OCI-LY7 (cell line): ENCODE data around the gene HERC2. TPM values are rescaled to one million over a fixed set of nuclear protein-coding genes. Genes with fewer than 3 reads are reported as not detected.
A peak's percentile ranks its signal among the peaks of the same experiment; 100 is the strongest.

Source experiments
- BruUV-seq: library from RNA; stranded (reverse); fragments of 400-500 nt; replicated peaks from 2 replicates; lab custom pipeline; 2021; lab: Mats Ljungman, UMichigan
- CTCF ChIA-PET: fragments of 300-600 bp; sonication (Branson Sonifier 250); formaldehyde crosslinking; loops from one replicate; lab custom pipeline; 2022; ENCODE audit warnings: antibody characterized with exemption; ENCODE audit not compliant: unreplicated experiment; lab: Charles Lee
- POLR2A ChIA-PET: fragments of 300-600 bp; sonication (Branson Sonifier 250); formaldehyde crosslinking; loops from one replicate; lab custom pipeline; 2022; ENCODE audit warnings: antibody characterized with exemption; lab: Charles Lee
- DNase-seq: peaks from one replicate; pipeline ENCODE4 v3.0.0-alpha.2; 2015; ENCODE audit warnings: low spot score
- H2AFZ ChIP-seq: fragments of 200-600 bp; sonication (generic), shearing (Covaris generic); 2 replicates; pipeline ENCODE4 v1.6.1; 2014; ENCODE audit warnings: mild to moderate bottlenecking, antibody characterized with exemption, low read length, moderate library complexity
- H3K27ac ChIP-seq: fragments of 200-600 bp; sonication (generic); 2 replicates; pipeline ENCODE4 v1.5.1; 2014; ENCODE audit warnings: mixed run types, low read depth, mild to moderate bottlenecking, moderate library complexity, low read length, inconsistent platforms; ENCODE audit not compliant: poor library complexity, severe bottlenecking
- H3K36me3 ChIP-seq: fragments of 200-600 bp; sonication (generic); 2 replicates; pipeline ENCODE4 v1.6.1; 2014; ENCODE audit warnings: mild to moderate bottlenecking, antibody characterized with exemption, low read length, moderate library complexity, mixed read lengths; ENCODE audit not compliant: insufficient read depth
- H3K4me1 ChIP-seq: fragments of 200-600 bp; sonication (generic); 2 replicates; pipeline ENCODE4 v1.5.1; 2014; ENCODE audit warnings: mild to moderate bottlenecking, low read length; ENCODE audit not compliant: insufficient read depth, poor library complexity, severe bottlenecking
- H3K4me2 ChIP-seq: fragments of 200-600 bp; sonication (generic); 2 replicates; pipeline ENCODE4 v1.6.1; 2014; ENCODE audit warnings: mild to moderate bottlenecking, low read length
- H3K4me3 ChIP-seq: fragments of 200-600 bp; sonication (generic); 2 replicates; pipeline ENCODE4 v1.5.1; 2014; ENCODE audit warnings: mild to moderate bottlenecking, low read depth, low read length; ENCODE audit not compliant: poor library complexity, severe bottlenecking
- H3K79me2 ChIP-seq: fragments of 200-600 bp; sonication (generic); 2 replicates; pipeline ENCODE4 v1.6.1; 2016; ENCODE audit warnings: low read depth, mild to moderate bottlenecking, low read length, moderate library complexity, mixed read lengths; ENCODE audit not compliant: insufficient read depth
- H3K9me2 ChIP-seq: fragments of 200-600 bp; sonication (generic); 2 replicates; pipeline ENCODE4 v1.6.1; 2016; ENCODE audit warnings: mild to moderate bottlenecking, low read length, mixed read lengths; ENCODE audit not compliant: insufficient read depth
- H3K9me3 ChIP-seq: fragments of 200-600 bp; sonication (generic); 2 replicates; pipeline ENCODE4 v1.6.1; 2014; ENCODE audit warnings: mild to moderate bottlenecking, mixed run types, low read length, mixed read lengths
- H4K20me1 ChIP-seq: fragments of 200-600 bp; sonication (generic); 2 replicates; pipeline ENCODE4 v1.6.1; 2014; ENCODE audit warnings: mild to moderate bottlenecking, antibody characterized with exemption, low read length, moderate library complexity, mixed read lengths; ENCODE audit not compliant: insufficient read depth
- CTCF ChIP-seq: fragments of 200-600 bp; sonication (generic); conservative IDR thresholded peaks from 2 replicates; pipeline ENCODE4 v1.5.1; 2014; ENCODE audit warnings: mild to moderate bottlenecking, antibody characterized with exemption, low read length, moderate library complexity, mixed read lengths
- EZH2phosphoT487 ChIP-seq: fragments of 200-600 bp; sonication (generic); IDR thresholded peaks from 2 replicates; pipeline ENCODE4 v1.6.1; 2018; ENCODE audit warnings: low read depth, borderline replicate concordance, mild to moderate bottlenecking, mixed run types, antibody characterized with exemption, low read length, moderate library complexity, mixed read lengths
- intact Hi-C: fragments of 100-400 bp; cut with micrococcal nuclease; formaldehyde crosslinking; loops from one replicate; pipeline ENCODE4 v1.10.0; 2022; ENCODE audit not compliant: unreplicated experiment
- total RNA-seq, 2 experiments: library from RNA; depleted of rRNA in 1 of 2; stranded (reverse); fragments of >200 nt in 1 of 2; shearing (Covaris generic) in 1 of 2; gene quantifications; 2 replicates each; pipeline ENCODE4 v1.2.3, GENCODE V29; 2014 to 2022

HERC2 gene
- total RNA-seq, 2 experiments from 2014 or later, result 55.5 to 94.0 TPM

- BruUV-seq, result no TSS peak
- no peaks in the 10 kb centered on the region for H3K9me2 ChIP-seq
- TF ChIP-seq EZH2phosphoT487 (no peak), CTCF (no peak)
- H4K20me1 ChIP-seq, result no peaks in the 10 kb centered on the region
- no peaks in the 10 kb centered on the region for H3K79me2 ChIP-seq
- H3K4me1 ChIP-seq, result peaks cover 7% of the 10 kb centered on the region
- H3K27ac ChIP-seq, result no peak overlapping the region
- POLR2A ChIA-PET, result no interaction called here
- peaks cover 64% of the 10 kb centered on the region for H3K36me3 ChIP-seq
- DNase-seq, result no peak
- no peak overlapping the region for H3K4me3 ChIP-seq
- no peaks in the 10 kb centered on the region for H3K9me3 ChIP-seq
- no peak overlapping the region for H2AFZ ChIP-seq
- intact Hi-C loops, result no loop called here
- CTCF ChIA-PET, result no interaction called here
- no peak overlapping the region for H3K4me2 ChIP-seq
Measured at GRCh38 chr15:28124841-28125240, 197.1 kb downstream of the HERC2 start.

GRCh38 chr15:28123408-28124023 lies 198.5 kb downstream of the HERC2 start:
- intact Hi-C loops, result loop anchor here (1.0 kb wide), 1 partner anchor 37 kb away; no protein-coding TSS in a partner anchor
- Histone ChIP-seq H3K36me3 (peaks cover 55% of the 10 kb centered on the region), H3K4me3 (no peak overlapping the region), H3K4me2 (no peak overlapping the region), H3K4me1 (peaks cover 7% of the 10 kb centered on the region), H3K9me2 (no peaks in the 10 kb centered on the region), H3K79me2 (no peaks in the 10 kb centered on the region), H2AFZ (no peak overlapping the region), H4K20me1 (no peaks in the 10 kb centered on the region), H3K9me3 (no peaks in the 10 kb centered on the region), H3K27ac (no peak overlapping the region)
- ChIA-PET CTCF (no interaction called here), POLR2A (interaction anchor here (0.6 kb wide), 1 partner anchor 47 kb away, joined by 3 read pairs; no protein-coding TSS in a partner anchor)
- no TSS peak for BruUV-seq
- TF ChIP-seq CTCF (peak; percentile 80), EZH2phosphoT487 (no peak)
- peak; percentile 60 for DNase-seq
